Natural killer cell (primary cell): Measurements from ENCODE around the gene CEBPB. TPM values are rescaled to one million over a fixed set of nuclear protein-coding genes. Genes with fewer than 3 reads are reported as not detected.

Source experiments
- ATAC-seq, 3 donors: fragments of 150-1000 bp in 2 of 3; fragments of 200-7000 bp in 1 of 3; cut with Tn5 transposase; 1 replicate in 1 of 3; 2 replicates in 2 of 3; pipeline ENCODE4 v1.10.0; 2021; ENCODE audit warnings: mild to moderate bottlenecking in 2 of 3, moderate library complexity in 2 of 3
- DNase-seq, 2 donors: peaks; one replicate each; pipeline versions ENCODE4 v3.0.0 to v3.0.0-alpha.2; 2013 to 2021; ENCODE audit warnings: mixed read lengths in 1 of 2
- H3K27ac ChIP-seq: one replicate; pipeline ENCODE4 v1.5.1; 2013; ENCODE audit warnings: mild to moderate bottlenecking, low read length
- H3K27me3 ChIP-seq: one replicate; pipeline ENCODE4 v1.6.1; 2013; ENCODE audit warnings: low read length; ENCODE audit not compliant: control insufficient read depth, insufficient read depth
- H3K36me3 ChIP-seq: one replicate; pipeline ENCODE4 v1.6.1; 2013; ENCODE audit warnings: low read length; ENCODE audit not compliant: control insufficient read depth, insufficient read depth
- H3K4me1 ChIP-seq: one replicate; pipeline ENCODE4 v1.6.1; 2013; ENCODE audit warnings: low read length; ENCODE audit not compliant: control insufficient read depth, insufficient read depth
- H3K4me3 ChIP-seq: one replicate; pipeline ENCODE4 v1.5.1; 2013; ENCODE audit warnings: low read length
- H3K9me3 ChIP-seq: one replicate; pipeline ENCODE4 v1.6.1; 2013; ENCODE audit warnings: low read length; ENCODE audit not compliant: control insufficient read depth, insufficient read depth
- H3K27ac Mint-ChIP-seq, 2 donors: one replicate each; pipeline ENCODE4 v1.8.0; 2022; ENCODE audit warnings: mild to moderate bottlenecking in 2 of 2, mixed read lengths in 2 of 2, moderate library complexity in 1 of 2
- H3K27me3 Mint-ChIP-seq, 2 donors: one replicate each; pipeline ENCODE4 v1.8.0; 2022; ENCODE audit warnings: low read depth in 2 of 2, mixed read lengths in 2 of 2
- H3K36me3 Mint-ChIP-seq: one replicate; pipeline ENCODE4 v1.8.0; 2022; ENCODE audit warnings: mixed read lengths
- H3K4me1 Mint-ChIP-seq, 2 donors: one replicate each; pipeline ENCODE4 v1.8.0; 2022; ENCODE audit warnings: mixed read lengths in 2 of 2
- H3K4me3 Mint-ChIP-seq: one replicate; pipeline ENCODE4 v1.8.0; 2022; ENCODE audit warnings: mild to moderate bottlenecking, moderate library complexity, mixed read lengths
- H3K9me3 Mint-ChIP-seq, 2 donors: one replicate each; pipeline ENCODE4 v1.8.0; 2022; ENCODE audit warnings: mixed read lengths in 2 of 2
- CTCF ChIP-seq: fragments of 200-600 bp; IDR thresholded peaks from one replicate; pipeline ENCODE4 v1.8.0; 2022; ENCODE audit warnings: antibody characterized with exemption
- WGBS: methylation state at CpG from one replicate; pipeline ENCODE4 v1.1.7; 2013; ENCODE audit warnings: missing lambda C conversion rate; ENCODE audit not compliant: insufficient coverage; 5-methylcytosine and 5-hydroxymethylcytosine counted together
- intact Hi-C: fragments of 100-400 bp; cut with micrococcal nuclease; formaldehyde crosslinking; loops from one replicate; pipeline ENCODE4 v1.14.2; 2022
- total RNA-seq, 4 donors: library from RNA; stranded (reverse); fragments of 120-200 nt in 1 of 4; gene quantifications; one replicate each; pipeline versions ENCODE4 v1.2.3 to v1.2.4, GENCODE V29; 2013 to 2022

CEBPB gene
- total RNA-seq, 3 donors from 2014 or later (not counting 1 experiment from before 2014, with no cell fraction given) = 32.1 to 79.8 (median 68.2) TPM

GRCh38 chr20:50163570-50164317, 26.9 kb upstream of the CEBPB start:
- WGBS = 96% methylated on average over 9 of the region's 9 CpGs
- intact Hi-C loops = no loop called here

GRCh38 chr20:50165684-50166554, 24.7 kb upstream of the CEBPB start:
- Histone ChIP-seq H3K4me1 (peaks cover 9% of the 10 kb centered on the region), H3K27me3 (no peaks in the 10 kb centered on the region), H3K9me3 (no peaks in the 10 kb centered on the region), H3K27ac (no peak overlapping the region), H3K4me3 (no peak overlapping the region), H3K36me3 (no peaks in the 10 kb centered on the region)
- H3K27ac Mint-ChIP-seq = peak overlapping the region in 1 of 2 donors; percentile 77
- no peaks in the 10 kb centered on the region for H3K9me3 Mint-ChIP-seq
- DNase-seq = peak; percentile 70 to 75
- intact Hi-C loops = no loop called here
- H3K4me3 Mint-ChIP-seq = peak overlapping the region; percentile 25
- WGBS = 24% methylated on average over 20 of the region's 20 CpGs
- H3K36me3 Mint-ChIP-seq = no peaks in the 10 kb centered on the region
- peaks cover 9 to 17% of the 10 kb centered on the region in 2 donors for H3K4me1 Mint-ChIP-seq
- peak; percentile 82 to 94 (median 86) for ATAC-seq
- no peak for TF ChIP-seq CTCF
- H3K27me3 Mint-ChIP-seq = peaks cover 4 to 14% of the 10 kb centered on the region in 2 donors

More at GRCh38 chr20:50163570-50164317, 26.9 kb upstream of the CEBPB start:
- H3K4me3 Mint-ChIP-seq = no peak overlapping the region
- DNase-seq (no peak), ATAC-seq (no peak)
- no peaks in the 10 kb centered on the region for H3K9me3 ChIP-seq
- no peaks in the 10 kb centered on the region for H3K27me3 ChIP-seq
- peaks cover 0 to 7% of the 10 kb centered on the region in 2 donors for H3K27me3 Mint-ChIP-seq
- no peak for TF ChIP-seq CTCF
- no peak overlapping the region for H3K27ac Mint-ChIP-seq
- peaks cover 9 to 10% of the 10 kb centered on the region in 2 donors for H3K4me1 Mint-ChIP-seq
- no peaks in the 10 kb centered on the region for H3K9me3 Mint-ChIP-seq
- no peaks in the 10 kb centered on the region for H3K36me3 ChIP-seq
- no peaks in the 10 kb centered on the region for H3K36me3 Mint-ChIP-seq
- no peak overlapping the region for H3K27ac ChIP-seq
- peaks cover 9% of the 10 kb centered on the region for H3K4me1 ChIP-seq
- H3K4me3 ChIP-seq = no peak overlapping the region

- peaks cover 18% of the 10 kb centered on the region for H3K4me1 ChIP-seq
- no peak overlapping the region for H3K4me3 ChIP-seq
- peaks cover 2% of the 10 kb centered on the region for H3K27me3 ChIP-seq
- Mint-ChIP-seq H3K9me3 (no peaks in the 10 kb centered on the region), H3K27me3 (peaks cover 13 to 14% of the 10 kb centered on the region in 2 donors), H3K27ac (peak overlapping the region in 1 of 2 donors; percentile 35), H3K4me3 (no peak overlapping the region), H3K4me1 (peaks cover 9 to 17% of the 10 kb centered on the region in 2 donors), H3K36me3 (no peaks in the 10 kb centered on the region)
- intact Hi-C loops = loop anchor here (1.0 to 2.0 kb wide), 2 partner anchors 48 to 191 kb away; no protein-coding TSS in a partner anchor
- ATAC-seq = peak; percentile 71 to 88 (median 84)
- peak; percentile 83 to 90 for DNase-seq
- peak; percentile 96 for TF ChIP-seq CTCF
- no peak overlapping the region for H3K27ac ChIP-seq
- 20% methylated on average over 5 of the region's 5 CpGs for WGBS
- H3K36me3 ChIP-seq = no peaks in the 10 kb centered on the region
- H3K9me3 ChIP-seq = no peaks in the 10 kb centered on the region
These were observed 21.3 kb upstream of the CEBPB start for GRCh38 chr20:50169329-50169823.
